ENCODE measurements around the gene H6PD.

Gene H6PD

GRCh38 chr1:9233241-9233941 is 1.2 kb upstream of the H6PD start:
- DNase-seq (ENCODE audit: low read depth) = no peak
- TF ChIP-seq, protein P1, sequence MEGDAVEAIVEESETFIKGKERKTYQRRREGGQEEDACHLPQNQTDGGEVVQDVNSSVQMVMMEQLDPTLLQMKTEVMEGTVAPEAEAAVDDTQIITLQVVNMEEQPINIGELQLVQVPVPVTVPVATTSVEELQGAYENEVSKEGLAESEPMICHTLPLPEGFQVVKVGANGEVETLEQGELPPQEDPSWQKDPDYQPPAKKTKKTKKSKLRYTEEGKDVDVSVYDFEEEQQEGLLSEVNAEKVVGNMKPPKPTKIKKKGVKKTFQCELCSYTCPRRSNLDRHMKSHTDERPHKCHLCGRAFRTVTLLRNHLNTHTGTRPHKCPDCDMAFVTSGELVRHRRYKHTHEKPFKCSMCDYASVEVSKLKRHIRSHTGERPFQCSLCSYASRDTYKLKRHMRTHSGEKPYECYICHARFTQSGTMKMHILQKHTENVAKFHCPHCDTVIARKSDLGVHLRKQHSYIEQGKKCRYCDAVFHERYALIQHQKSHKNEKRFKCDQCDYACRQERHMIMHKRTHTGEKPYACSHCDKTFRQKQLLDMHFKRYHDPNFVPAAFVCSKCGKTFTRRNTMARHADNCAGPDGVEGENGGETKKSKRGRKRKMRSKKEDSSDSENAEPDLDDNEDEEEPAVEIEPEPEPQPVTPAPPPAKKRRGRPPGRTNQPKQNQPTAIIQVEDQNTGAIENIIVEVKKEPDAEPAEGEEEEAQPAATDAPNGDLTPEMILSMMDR (IDR thresholded peaks at IDR 0.05; ENCODE audit: low read depth, low read length, missing control alignments) = no peak
- H3K4me3 ChIP-seq (ENCODE audit: low read depth, low read length) = no peak overlapping the region

- no peak for DNase-seq (ENCODE audit: low read depth)
- TF ChIP-seq, protein P1 (IDR thresholded peaks at IDR 0.05; ENCODE audit: low read depth, low read length, missing control alignments) = no peak
- H3K4me3 ChIP-seq (ENCODE audit: low read depth, low read length) = peak overlapping the region; percentile 71
Observed at GRCh38 chr1:9233942-9234222, 692 bp upstream of the H6PD start.

GRCh38 chr1:9235096-9235459 is 504 bp downstream of the H6PD start:
- TF ChIP-seq, protein P1 (IDR thresholded peaks at IDR 0.05; ENCODE audit: low read depth, low read length, missing control alignments) = no peak
- no peak for DNase-seq (ENCODE audit: low read depth)

DNA sequence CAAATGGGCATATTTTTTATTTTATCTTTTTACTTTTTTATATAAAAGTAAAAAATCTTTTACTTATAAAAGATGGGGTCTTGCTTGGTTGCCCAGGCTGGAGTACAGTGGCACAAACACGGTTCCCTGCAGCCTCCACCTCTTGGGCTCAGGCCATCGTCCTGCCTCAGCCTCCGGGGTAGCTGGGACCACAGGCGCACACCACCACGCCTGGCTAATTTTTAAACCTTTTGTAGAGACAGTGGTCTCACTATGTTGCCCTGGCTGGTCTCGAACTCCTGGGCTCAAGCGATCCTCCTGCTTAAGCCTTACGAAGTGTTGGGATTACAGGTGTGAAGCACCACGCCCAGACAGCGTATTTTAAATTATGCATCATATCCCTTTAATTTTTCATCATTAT is 986 bp downstream of the H6PD start:
- no peak for DNase-seq (ENCODE audit: low read depth)
- H3K4me3 ChIP-seq (ENCODE audit: low read depth, low read length) = peak overlapping the region; percentile 87
- TF ChIP-seq, protein P1 (IDR thresholded peaks at IDR 0.05; ENCODE audit: low read depth, low read length, missing control alignments) = no peak

More at GRCh38 chr1:9235096-9235459, 504 bp downstream of the H6PD start:
- peak overlapping the region; percentile 87 for H3K4me3 ChIP-seq (ENCODE audit: low read depth, low read length)

GRCh38 chr1:9238134-9238533 is 3.6 kb downstream of the H6PD start:
- no peak overlapping the region for H3K4me3 ChIP-seq (ENCODE audit: low read depth, low read length)
- TF ChIP-seq, protein P1 (IDR thresholded peaks at IDR 0.05; ENCODE audit: low read depth, low read length, missing control alignments) = no peak
- no peak for DNase-seq (ENCODE audit: low read depth)

DNA sequence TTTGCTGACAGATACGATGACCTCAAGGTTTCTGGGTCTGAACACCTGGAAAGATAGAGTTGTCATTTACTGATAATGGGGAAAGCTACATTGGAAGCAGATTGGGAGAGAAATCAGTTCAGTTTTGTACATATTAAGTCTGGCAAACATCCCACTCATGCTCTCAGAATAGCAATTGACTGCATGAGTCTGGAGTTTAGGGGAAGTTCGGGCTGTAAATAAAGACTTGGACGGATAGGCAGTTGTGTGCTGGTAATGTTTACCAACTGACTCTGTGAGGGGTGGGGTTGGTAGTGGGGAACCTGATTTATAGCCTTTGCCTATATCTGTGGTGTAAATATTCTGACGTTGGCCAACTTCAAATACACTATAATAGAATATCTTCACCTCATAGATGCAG is 4.0 kb downstream of the H6PD start:
- DNase-seq (ENCODE audit: low read depth) = no peak
- H3K4me3 ChIP-seq (ENCODE audit: low read depth, low read length) = no peak overlapping the region
- TF ChIP-seq, protein P1 (IDR thresholded peaks at IDR 0.05; ENCODE audit: low read depth, low read length, missing control alignments) = no peak
